Activated CD4-positive, CD25-positive, alpha-beta regulatory T cell treated with anti-CD3 and anti-CD28 coated beads, Interleukin-2, amount 50 U/mL, for 16 hours (primary cell): Measurements from ENCODE around the gene MEIOSIN.

Experiments used
- DNase-seq: peaks from one replicate; pipeline ENCODE4 v3.0.0-alpha.2; 2020; ENCODE audit warnings: low read depth, low spot score

Gene MEIOSIN

GRCh38 chr19:45801603-45802175, 68.5 kb downstream of the MEIOSIN start:
- DNase-seq = no peak

GRCh38 chr19:45804140-45804958, 71.1 kb downstream of the MEIOSIN start:
- no peak for DNase-seq

DNA sequence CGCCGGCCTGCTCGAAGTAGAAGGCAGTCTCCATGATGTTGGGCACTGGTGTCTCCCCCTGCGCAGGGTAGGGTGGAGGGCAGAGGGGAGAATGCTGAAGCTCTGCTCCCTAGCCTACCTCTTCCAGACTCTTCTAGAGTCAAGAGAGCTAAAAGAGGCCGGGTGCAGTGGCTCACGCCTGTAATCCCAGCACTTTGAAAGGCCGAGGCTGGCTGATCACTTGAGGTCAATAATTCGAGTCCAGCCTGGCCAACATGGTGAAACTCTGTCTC, 71.7 kb downstream of the MEIOSIN start:
- DNase-seq = no peak

- DNase-seq = no peak
These were observed 72.5 kb downstream of the MEIOSIN start for GRCh38 chr19:45805719-45806118.

GRCh38 chr19:45809643-45810159, 76.5 kb downstream of the MEIOSIN start:
- no peak for DNase-seq

GRCh38 chr19:45812297-45812696, 79.1 kb downstream of the MEIOSIN start:
- no peak for DNase-seq
